Activated naive CD4-positive, alpha-beta T cell treated with anti-CD3 and anti-CD28 coated beads, Interleukin-2, amount 50 U/mL, for 72 hours (primary cell): ENCODE results near the gene CCDC85C. TPM values are rescaled to one million over a fixed set of nuclear protein-coding genes. Genes with fewer than 3 reads are reported as not detected.

Experiments used
- ATAC-seq, 2 donors: fragments of 150-1000 bp; cut with Tn5 transposase; 2 replicates each; pipeline ENCODE4 v1.10.0; 2021; ENCODE audit warnings: mild to moderate bottlenecking in 2 of 2, moderate library complexity in 2 of 2
- DNase-seq, 2 donors: peaks; one replicate each; pipeline ENCODE4 v3.0.0; 2021 to 2022; ENCODE audit warnings: low spot score in 2 of 2
- H3K27ac Mint-ChIP-seq, 2 donors: one replicate each; pipeline ENCODE4 v1.8.0; 2022; ENCODE audit warnings: mild to moderate bottlenecking in 2 of 2, mixed read lengths in 2 of 2
- H3K36me3 Mint-ChIP-seq, 2 donors: one replicate each; pipeline ENCODE4 v1.8.0; 2022; ENCODE audit warnings: mixed read lengths in 2 of 2
- H3K9me3 Mint-ChIP-seq, 2 donors: one replicate each; pipeline ENCODE4 v1.8.0; 2022; ENCODE audit warnings: mixed read lengths in 2 of 2
- total RNA-seq, 2 donors: library from RNA; stranded (reverse); gene quantifications; one replicate each; pipeline ENCODE4 v1.2.3, GENCODE V29; 2022

CCDC85C gene
- total RNA-seq, 2 donors from 2014 or later = 5.1 to 8.4 TPM

- DNase-seq (no peak), ATAC-seq (no peak)
- Mint-ChIP-seq H3K9me3 (no peaks in the 10 kb centered on the region), H3K27ac (no peak overlapping the region), H3K36me3 (no peaks in the 10 kb centered on the region)
These were observed 30.4 kb upstream of the CCDC85C start for GRCh38 chr14:99634443-99634842.

GRCh38 chr14:99633918-99634317, 29.9 kb upstream of the CCDC85C start:
- no peak overlapping the region for H3K27ac Mint-ChIP-seq
- ATAC-seq (no peak), DNase-seq (no peak)
- H3K9me3 Mint-ChIP-seq = no peaks in the 10 kb centered on the region
- H3K36me3 Mint-ChIP-seq = no peaks in the 10 kb centered on the region

- Mint-ChIP-seq H3K36me3 (no peaks in the 10 kb centered on the region), H3K27ac (no peak overlapping the region), H3K9me3 (no peaks in the 10 kb centered on the region)
- no peak for ATAC-seq
- DNase-seq = no peak
These were observed 29.1 kb upstream of the CCDC85C start for GRCh38 chr14:99633141-99633540.

- Mint-ChIP-seq H3K9me3 (no peaks in the 10 kb centered on the region), H3K36me3 (no peaks in the 10 kb centered on the region), H3K27ac (no peak overlapping the region)
- no peak for ATAC-seq
- DNase-seq = no peak
These were observed 28.5 kb upstream of the CCDC85C start for GRCh38 chr14:99632410-99633035.

GRCh38 chr14:99630202-99630601, 26.2 kb upstream of the CCDC85C start:
- no peaks in the 10 kb centered on the region for H3K36me3 Mint-ChIP-seq
- DNase-seq (no peak), ATAC-seq (no peak)
- peak overlapping the region in 1 of 2 donors; percentile 13 for H3K27ac Mint-ChIP-seq
- H3K9me3 Mint-ChIP-seq = no peaks in the 10 kb centered on the region

GRCh38 chr14:99628887-99629618, 25.0 kb upstream of the CCDC85C start:
- peak; percentile 71 to 75 for DNase-seq
- Mint-ChIP-seq H3K36me3 (no peaks in the 10 kb centered on the region), H3K27ac (no peak overlapping the region), H3K9me3 (no peaks in the 10 kb centered on the region)
- peak; percentile 86 to 93 for ATAC-seq

GRCh38 chr14:99627510-99628381, 23.7 kb upstream of the CCDC85C start:
- Mint-ChIP-seq H3K9me3 (no peaks in the 10 kb centered on the region), H3K36me3 (no peaks in the 10 kb centered on the region), H3K27ac (no peak overlapping the region)
- DNase-seq (no peak), ATAC-seq (no peak)

GRCh38 chr14:99627100-99627499, 23.1 kb upstream of the CCDC85C start:
- no peak for ATAC-seq
- H3K27ac Mint-ChIP-seq = peak overlapping the region in 1 of 2 donors; percentile 12
- no peaks in the 10 kb centered on the region for H3K36me3 Mint-ChIP-seq
- no peak for DNase-seq
- no peaks in the 10 kb centered on the region for H3K9me3 Mint-ChIP-seq

GRCh38 chr14:99626041-99626648, 22.1 kb upstream of the CCDC85C start:
- ATAC-seq = no peak
- Mint-ChIP-seq H3K9me3 (no peaks in the 10 kb centered on the region), H3K36me3 (no peaks in the 10 kb centered on the region), H3K27ac (no peak overlapping the region)
- DNase-seq = no peak

GRCh38 chr14:99625476-99625875, 21.5 kb upstream of the CCDC85C start:
- no peaks in the 10 kb centered on the region for H3K36me3 Mint-ChIP-seq
- H3K27ac Mint-ChIP-seq = no peak overlapping the region
- H3K9me3 Mint-ChIP-seq = no peaks in the 10 kb centered on the region
- ATAC-seq = no peak
- no peak for DNase-seq

- no peak for ATAC-seq
- H3K27ac Mint-ChIP-seq = no peak overlapping the region
- H3K9me3 Mint-ChIP-seq = no peaks in the 10 kb centered on the region
- H3K36me3 Mint-ChIP-seq = no peaks in the 10 kb centered on the region
- DNase-seq = no peak
These were observed 21.0 kb upstream of the CCDC85C start for GRCh38 chr14:99624971-99625370.

- no peak overlapping the region for H3K27ac Mint-ChIP-seq
- no peaks in the 10 kb centered on the region for H3K9me3 Mint-ChIP-seq
- no peaks in the 10 kb centered on the region for H3K36me3 Mint-ChIP-seq
- ATAC-seq (no peak), DNase-seq (no peak)
These were observed 20.0 kb upstream of the CCDC85C start for GRCh38 chr14:99624024-99624423.

- Mint-ChIP-seq H3K27ac (no peak overlapping the region), H3K36me3 (no peaks in the 10 kb centered on the region), H3K9me3 (no peaks in the 10 kb centered on the region)
- DNase-seq (no peak), ATAC-seq (no peak)
These were observed 17.9 kb upstream of the CCDC85C start for GRCh38 chr14:99621948-99622347.

- Mint-ChIP-seq H3K9me3 (no peaks in the 10 kb centered on the region), H3K27ac (no peak overlapping the region), H3K36me3 (no peaks in the 10 kb centered on the region)
- DNase-seq (no peak), ATAC-seq (peak; percentile 43 to 56)
These were observed 16.1 kb upstream of the CCDC85C start for GRCh38 chr14:99619835-99620834.

GRCh38 chr14:99616832-99617800, 13.1 kb upstream of the CCDC85C start:
- Mint-ChIP-seq H3K9me3 (no peaks in the 10 kb centered on the region), H3K36me3 (no peaks in the 10 kb centered on the region), H3K27ac (no peak overlapping the region)
- DNase-seq (no peak), ATAC-seq (no peak)
